ENCODE measurements around the gene BAIAP2.

The BAIAP2 gene

GRCh38 chr17:81019563-81020442 is 15.1 kb upstream of the BAIAP2 start:
- Histone ChIP-seq H3K27me3 (ENCODE audit: insufficient read depth, insufficient read length) (peaks cover 3% of the 10 kb centered on the region), H3K4me1 (ENCODE audit: insufficient read depth, insufficient read length) (peaks cover 25% of the 10 kb centered on the region), H3K9ac (ENCODE audit: insufficient read length, low read depth) (no peak overlapping the region), H3K36me3 (ENCODE audit: insufficient read depth, insufficient read length, low read length) (no peaks in the 10 kb centered on the region), H3K9me3 (ENCODE audit: insufficient read depth, low read length) (peaks cover 12% of the 10 kb centered on the region), H3K4me3 (ENCODE audit: insufficient read length, low read depth) (no peak overlapping the region)
- TF ChIP-seq ZNF274 (IDR thresholded peaks at IDR 0.05; ENCODE audit: low read depth, low read length) (no peak), SUZ12 (IDR thresholded peaks at IDR 0.05; ENCODE audit: extremely low read depth, insufficient read depth, insufficient read length) (no peak), YY1 (IDR thresholded peaks at IDR 0.05; ENCODE audit: insufficient read depth, insufficient read length) (no peak)
- no peak for DNase-seq (ENCODE audit: low read depth, low spot score)

- no peak for DNase-seq (ENCODE audit: low read depth, low spot score)
- Histone ChIP-seq H3K9me3 (ENCODE audit: insufficient read depth, low read length) (peaks cover 12% of the 10 kb centered on the region), H3K4me1 (ENCODE audit: insufficient read depth, insufficient read length) (peaks cover 25% of the 10 kb centered on the region), H3K27me3 (ENCODE audit: insufficient read depth, insufficient read length) (peaks cover 7% of the 10 kb centered on the region), H3K9ac (ENCODE audit: insufficient read length, low read depth) (no peak overlapping the region), H3K4me3 (ENCODE audit: insufficient read length, low read depth) (no peak overlapping the region), H3K36me3 (ENCODE audit: insufficient read depth, insufficient read length, low read length) (no peaks in the 10 kb centered on the region)
- TF ChIP-seq SUZ12 (IDR thresholded peaks at IDR 0.05; ENCODE audit: extremely low read depth, insufficient read depth, insufficient read length): no peak
- TF ChIP-seq ZNF274 (IDR thresholded peaks at IDR 0.05; ENCODE audit: low read depth, low read length): no peak
- TF ChIP-seq YY1 (IDR thresholded peaks at IDR 0.05; ENCODE audit: insufficient read depth, insufficient read length): no peak
Measured at GRCh38 chr17:81020443-81020766, 14.5 kb upstream of the BAIAP2 start.

- TF ChIP-seq SUZ12 (IDR thresholded peaks at IDR 0.05; ENCODE audit: extremely low read depth, insufficient read depth, insufficient read length) (no peak), YY1 (IDR thresholded peaks at IDR 0.05; ENCODE audit: insufficient read depth, insufficient read length) (no peak), ZNF274 (IDR thresholded peaks at IDR 0.05; ENCODE audit: low read depth, low read length) (no peak)
- Histone ChIP-seq H3K4me1 (ENCODE audit: insufficient read depth, insufficient read length) (peaks cover 25% of the 10 kb centered on the region), H3K36me3 (ENCODE audit: insufficient read depth, insufficient read length, low read length) (no peaks in the 10 kb centered on the region), H3K4me3 (ENCODE audit: insufficient read length, low read depth) (no peak overlapping the region), H3K27me3 (ENCODE audit: insufficient read depth, insufficient read length) (peaks cover 8% of the 10 kb centered on the region), H3K9ac (ENCODE audit: insufficient read length, low read depth) (peak overlapping the region; percentile 57), H3K9me3 (ENCODE audit: insufficient read depth, low read length) (peaks cover 12% of the 10 kb centered on the region)
- DNase-seq (ENCODE audit: low read depth, low spot score): no peak
Measured at GRCh38 chr17:81020767-81021497, 14.0 kb upstream of the BAIAP2 start.

- TF ChIP-seq ZNF274 (IDR thresholded peaks at IDR 0.05; ENCODE audit: low read depth, low read length) (no peak), SUZ12 (IDR thresholded peaks at IDR 0.05; ENCODE audit: extremely low read depth, insufficient read depth, insufficient read length) (no peak), YY1 (IDR thresholded peaks at IDR 0.05; ENCODE audit: insufficient read depth, insufficient read length) (no peak)
- Histone ChIP-seq H3K36me3 (ENCODE audit: insufficient read depth, insufficient read length, low read length) (no peaks in the 10 kb centered on the region), H3K9ac (ENCODE audit: insufficient read length, low read depth) (peak overlapping the region; percentile 57), H3K4me3 (ENCODE audit: insufficient read length, low read depth) (no peak overlapping the region), H3K27me3 (ENCODE audit: insufficient read depth, insufficient read length) (peaks cover 8% of the 10 kb centered on the region), H3K4me1 (ENCODE audit: insufficient read depth, insufficient read length) (peaks cover 25% of the 10 kb centered on the region), H3K9me3 (ENCODE audit: insufficient read depth, low read length) (peaks cover 6% of the 10 kb centered on the region)
- no peak for DNase-seq (ENCODE audit: low read depth, low spot score)
Measured at GRCh38 chr17:81021531-81022343, 13.2 kb upstream of the BAIAP2 start.

GRCh38 chr17:81022344-81022676 is 12.6 kb upstream of the BAIAP2 start:
- Histone ChIP-seq H3K9ac (ENCODE audit: insufficient read length, low read depth) (no peak overlapping the region), H3K9me3 (ENCODE audit: insufficient read depth, low read length) (0 out of 2 replicates have a peak, but pooled peaks cover under 1% of the 10 kb centered on the region), H3K4me3 (ENCODE audit: insufficient read length, low read depth) (no peak overlapping the region), H3K4me1 (ENCODE audit: insufficient read depth, insufficient read length) (peaks cover 25% of the 10 kb centered on the region), H3K36me3 (ENCODE audit: insufficient read depth, insufficient read length, low read length) (no peaks in the 10 kb centered on the region), H3K27me3 (ENCODE audit: insufficient read depth, insufficient read length) (peaks cover 8% of the 10 kb centered on the region)
- no peak for DNase-seq (ENCODE audit: low read depth, low spot score)
- no peak for TF ChIP-seq ZNF274 (IDR thresholded peaks at IDR 0.05; ENCODE audit: low read depth, low read length)
- TF ChIP-seq YY1 (IDR thresholded peaks at IDR 0.05; ENCODE audit: insufficient read depth, insufficient read length): no peak
- no peak for TF ChIP-seq SUZ12 (IDR thresholded peaks at IDR 0.05; ENCODE audit: extremely low read depth, insufficient read depth, insufficient read length)

- TF ChIP-seq YY1 (IDR thresholded peaks at IDR 0.05; ENCODE audit: insufficient read depth, insufficient read length): no peak
- TF ChIP-seq ZNF274 (IDR thresholded peaks at IDR 0.05; ENCODE audit: low read depth, low read length): no peak
- no peak for TF ChIP-seq SUZ12 (IDR thresholded peaks at IDR 0.05; ENCODE audit: extremely low read depth, insufficient read depth, insufficient read length)
- peaks cover 24% of the 10 kb centered on the region for H3K4me1 ChIP-seq (ENCODE audit: insufficient read depth, insufficient read length)
- H3K36me3 ChIP-seq (ENCODE audit: insufficient read depth, insufficient read length, low read length): no peaks in the 10 kb centered on the region
- no peaks in the 10 kb centered on the region for H3K9me3 ChIP-seq (ENCODE audit: insufficient read depth, low read length)
- DNase-seq (ENCODE audit: low read depth, low spot score): no peak
- no peak overlapping the region for H3K9ac ChIP-seq (ENCODE audit: insufficient read length, low read depth)
- H3K4me3 ChIP-seq (ENCODE audit: insufficient read length, low read depth): no peak overlapping the region
- H3K27me3 ChIP-seq (ENCODE audit: insufficient read depth, insufficient read length): peaks cover 8% of the 10 kb centered on the region
Measured at GRCh38 chr17:81025065-81025740, 9.7 kb upstream of the BAIAP2 start.
